ENCODE data around the gene JSRP1.

Gene JSRP1, protein sequence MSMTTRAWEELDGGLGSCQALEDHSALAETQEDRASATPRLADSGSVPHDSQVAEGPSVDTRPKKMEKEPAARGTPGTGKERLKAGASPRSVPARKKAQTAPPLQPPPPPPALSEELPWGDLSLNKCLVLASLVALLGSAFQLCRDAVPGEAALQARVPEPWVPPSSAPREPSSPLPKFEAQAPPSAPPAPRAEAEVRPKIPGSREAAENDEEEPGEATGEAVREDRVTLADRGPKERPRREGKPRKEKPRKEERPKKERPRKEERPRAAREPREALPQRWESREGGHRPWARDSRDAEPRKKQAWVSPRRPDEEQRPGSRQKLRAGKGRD

DNA sequence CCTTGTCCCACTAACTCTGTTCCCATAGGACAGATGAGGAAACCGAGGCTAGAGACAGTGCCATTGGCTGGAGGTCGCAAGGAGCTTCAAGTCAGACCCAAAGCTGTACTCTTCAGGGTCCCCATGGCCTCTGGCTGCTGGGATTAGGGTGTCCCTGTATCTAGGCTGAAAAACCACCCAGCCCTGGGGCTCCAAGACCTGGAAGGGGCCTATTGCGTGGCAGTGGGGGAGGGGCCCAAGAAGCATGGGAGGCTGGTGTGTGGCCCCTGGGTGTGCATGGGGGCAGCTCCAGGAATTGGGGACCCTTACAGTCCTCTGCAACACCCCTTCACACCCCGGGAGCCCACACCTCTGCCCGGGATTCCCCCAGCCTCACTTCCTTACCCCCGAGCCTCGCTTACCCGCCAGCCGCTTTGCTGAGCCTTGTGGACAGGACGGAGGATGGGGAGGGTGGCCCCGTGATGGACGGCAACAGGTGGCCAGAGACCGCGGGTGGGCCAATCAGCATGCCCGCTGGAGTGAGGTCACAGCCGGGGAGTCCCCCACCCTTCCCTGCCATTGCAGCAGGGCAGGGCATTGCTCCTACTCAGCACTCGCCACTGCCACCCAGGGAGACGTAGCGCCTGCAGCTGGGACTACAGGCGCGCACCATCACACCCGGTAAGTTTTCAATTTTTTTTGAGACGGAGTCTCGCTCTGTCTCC is at the start of gene JSRP1:
TSS of gene JSRP1 (minus strand) at position 436 of the 704 bp plus-strand sequence. CDS start 1,103 bp downstream, outside the sequence.
- no peak for DNase-seq

DNA sequence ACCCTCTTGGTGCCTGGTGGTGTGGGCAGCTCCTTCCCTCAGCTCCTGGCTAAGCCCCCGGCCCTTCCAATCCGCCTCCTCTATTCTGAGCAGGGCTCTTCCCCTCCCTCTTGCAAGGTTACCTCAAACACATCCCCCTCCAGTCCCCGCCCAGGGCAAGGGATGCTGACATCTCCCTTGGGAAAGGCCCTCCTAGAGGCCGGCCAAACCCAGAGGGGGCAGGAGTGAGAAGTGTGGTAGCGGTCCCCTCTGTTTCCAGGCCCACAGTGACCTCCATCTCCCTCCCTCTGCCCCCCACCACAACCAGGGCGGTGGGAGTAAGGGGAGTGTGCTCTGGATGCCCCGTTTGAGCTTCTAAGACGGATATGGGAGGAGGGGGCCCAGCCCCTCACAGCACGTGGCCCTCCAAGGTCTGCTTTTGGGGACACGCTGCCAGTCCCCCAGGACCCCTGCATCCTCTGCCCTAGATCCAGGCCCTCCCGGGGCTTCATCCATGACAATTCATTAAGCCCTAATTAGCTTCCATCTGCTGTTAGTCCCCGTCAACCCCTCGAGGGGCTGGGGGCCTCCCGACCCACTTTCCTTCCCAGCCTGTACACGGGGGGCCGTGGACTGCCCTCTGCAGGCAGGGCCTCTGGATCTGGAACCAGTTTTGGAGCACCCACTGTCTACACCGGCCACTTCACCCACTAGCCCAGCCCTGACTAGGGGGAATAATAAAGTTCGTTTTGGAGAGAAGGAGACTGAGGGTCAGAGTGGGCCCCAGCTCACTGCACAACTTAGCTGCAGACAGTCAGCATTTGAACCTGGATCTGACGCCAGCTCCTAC is 49.4 kb upstream of the JSRP1 start:
- no peak for DNase-seq

DNA sequence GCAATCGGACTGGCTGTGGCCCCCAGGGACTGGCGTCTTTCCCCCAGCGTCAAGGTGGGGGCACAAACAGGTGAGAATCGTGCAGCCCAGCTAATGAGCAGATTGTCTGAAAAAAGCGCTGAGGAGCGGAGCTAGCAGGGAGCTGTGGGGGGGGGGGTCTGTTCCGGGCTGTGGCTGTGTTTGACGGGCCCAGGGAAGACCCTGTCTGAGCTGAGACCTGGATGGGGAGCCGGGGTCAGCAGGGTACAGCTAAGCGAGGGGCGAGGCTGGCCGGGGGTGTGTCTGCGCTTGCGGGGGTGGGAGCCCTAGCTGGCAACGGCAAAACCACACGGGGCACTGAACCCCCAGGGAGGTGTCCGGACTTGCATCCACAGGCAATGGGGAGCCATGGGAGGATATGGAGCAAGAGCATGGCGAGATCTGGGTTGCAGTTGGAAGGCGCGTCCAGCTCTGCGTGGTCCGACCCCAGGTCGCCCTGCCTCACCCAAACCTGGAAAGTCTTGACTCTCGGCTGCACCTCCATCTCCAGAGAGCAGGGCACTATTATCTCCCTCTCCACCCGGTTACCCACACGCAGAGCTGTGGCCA is 47.1 kb upstream of the JSRP1 start:
- no peak for DNase-seq

DNA sequence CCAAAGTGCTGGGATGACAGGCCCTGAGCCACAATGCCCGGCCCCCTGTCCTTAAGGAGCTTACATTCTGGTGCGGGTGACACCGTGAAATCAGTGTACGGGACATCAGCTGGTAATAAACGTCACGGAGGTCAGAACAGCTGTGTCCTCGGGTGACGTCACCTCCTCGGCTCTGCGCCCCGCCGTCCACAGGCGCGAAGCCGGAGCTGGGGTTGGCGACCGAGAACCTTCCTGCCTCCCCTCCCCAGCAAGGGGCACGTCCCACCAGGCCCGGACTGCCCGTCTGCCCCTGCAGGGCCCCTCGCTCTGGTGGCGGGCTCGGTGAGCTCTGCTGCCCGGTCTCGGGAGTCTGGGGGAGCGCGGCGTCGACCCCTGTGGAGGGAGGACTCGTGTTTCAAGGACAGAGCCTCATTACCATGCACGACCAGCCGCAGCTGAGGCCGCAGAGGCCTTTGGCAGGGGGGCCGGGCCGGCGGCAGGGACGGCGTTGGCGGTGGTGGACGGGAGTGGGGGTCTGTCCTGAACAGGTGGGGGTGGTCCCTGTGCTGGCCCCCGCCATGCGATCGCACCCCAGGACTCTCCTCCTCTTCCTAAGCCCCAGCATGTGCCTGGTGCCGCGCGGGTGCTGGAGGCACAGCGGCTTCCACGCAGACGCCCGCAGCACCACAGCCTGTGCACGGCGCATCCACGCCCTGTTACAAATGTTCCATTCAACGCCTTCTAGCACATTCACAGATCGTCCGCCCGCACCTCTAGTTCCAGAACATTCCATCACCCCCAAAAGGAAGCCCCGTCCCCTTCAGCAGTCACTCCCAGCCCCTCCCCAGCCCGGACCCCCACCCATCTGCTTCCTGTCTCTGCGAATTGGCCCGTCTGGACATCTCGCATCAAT is 46.3 kb upstream of the JSRP1 start:
- no peak for DNase-seq

DNA sequence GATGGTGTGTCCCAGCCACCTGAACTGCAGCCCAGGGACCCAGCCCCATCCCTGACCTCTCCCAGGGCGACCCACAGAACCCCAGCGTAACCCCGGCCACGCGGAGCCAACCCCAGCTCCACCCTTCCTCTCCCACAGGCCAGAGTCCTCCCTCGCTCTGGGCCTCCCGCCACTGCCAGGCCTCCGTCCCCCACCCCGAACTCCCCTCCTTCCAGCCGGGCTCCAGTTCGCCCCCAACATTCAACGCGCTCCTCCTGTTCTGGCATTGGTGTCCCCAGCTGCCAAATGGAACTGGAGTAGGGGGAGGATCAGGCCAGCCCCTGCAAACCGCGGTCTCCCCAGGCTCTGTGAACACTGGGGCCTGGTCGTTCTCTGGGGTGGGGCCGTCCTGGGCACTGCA is 44.3 kb upstream of the JSRP1 start:
- no peak for DNase-seq

DNA sequence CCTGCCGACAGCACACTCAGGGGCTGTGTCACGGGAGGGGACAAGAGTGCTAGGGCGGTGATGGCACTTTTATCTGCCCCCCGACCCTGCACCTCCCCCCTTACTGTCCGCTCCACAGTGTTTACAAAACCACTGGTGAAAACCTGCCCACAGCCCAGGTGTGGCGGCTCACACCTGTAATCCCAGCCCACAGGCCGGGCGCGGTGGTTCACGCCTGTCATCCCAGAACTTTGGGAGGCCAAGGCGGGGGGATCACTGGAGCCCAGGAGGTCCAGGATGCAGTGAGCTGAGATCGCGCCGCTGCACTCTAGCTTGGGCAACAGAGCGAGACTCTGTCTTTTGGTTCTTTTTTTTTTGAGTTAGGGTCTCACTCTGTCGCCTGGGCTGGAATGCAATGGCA is 39.9 kb upstream of the JSRP1 start:
- DNase-seq, result no peak

DNA sequence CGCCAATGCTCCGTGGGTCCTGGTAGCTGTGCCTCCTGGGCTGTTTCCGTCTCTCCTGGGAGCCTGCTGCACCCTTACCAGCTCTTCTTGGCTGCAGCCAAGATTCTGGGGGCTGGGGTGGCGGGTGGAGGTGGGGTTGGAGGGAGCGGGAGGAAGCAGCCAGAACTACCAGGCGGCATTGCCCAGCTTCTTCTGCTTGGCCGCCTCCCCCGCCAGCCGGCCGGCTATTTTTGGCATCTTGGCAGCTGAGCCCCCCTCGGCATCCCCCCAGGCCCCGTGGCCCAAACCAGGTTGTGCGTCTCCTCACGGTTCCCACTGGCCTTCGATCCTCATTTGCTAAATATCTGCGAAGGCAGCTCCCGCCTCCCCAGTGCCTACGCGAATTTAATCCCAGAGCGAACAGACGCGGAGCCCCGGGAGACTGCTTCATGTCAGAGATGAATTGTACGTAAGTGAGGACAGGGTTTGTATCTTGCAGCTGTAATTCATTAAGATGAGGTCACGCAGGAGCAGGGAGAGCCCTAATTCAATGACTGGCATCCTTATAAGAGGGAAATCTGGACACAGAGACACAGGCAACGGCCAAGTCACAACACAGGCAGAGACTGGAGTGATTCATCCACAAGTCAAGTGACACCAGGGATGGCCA is 38.6 kb upstream of the JSRP1 start:
- DNase-seq, result no peak

DNA sequence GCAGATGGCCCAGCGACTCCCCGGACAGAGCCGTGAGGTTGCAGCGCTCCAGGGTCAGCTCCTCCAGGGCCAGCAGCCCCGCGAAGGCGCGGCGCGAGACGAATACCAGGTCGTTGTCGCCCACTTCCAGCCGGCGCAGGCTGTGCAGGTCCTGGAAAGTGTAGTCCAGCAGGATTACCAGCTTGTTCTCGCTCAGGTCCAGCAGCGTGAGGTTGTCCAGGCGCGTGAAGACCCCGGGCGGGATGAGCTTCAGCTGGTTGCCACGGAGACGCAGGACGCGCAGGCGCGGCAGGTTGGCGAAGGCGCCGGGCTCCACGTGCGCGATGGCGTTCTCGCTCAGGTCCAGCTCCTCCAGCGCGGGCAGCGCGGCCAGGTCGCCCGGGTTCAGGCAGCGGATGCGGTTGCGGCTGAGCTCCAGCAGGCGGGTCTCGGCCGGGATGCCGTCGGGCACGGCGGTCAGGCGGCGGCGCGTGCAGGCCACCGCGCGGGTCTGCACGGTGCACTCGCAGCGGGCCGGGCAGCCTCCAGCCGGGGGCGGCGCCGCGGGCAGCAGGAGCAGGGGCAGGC is 35.1 kb upstream of the JSRP1 start:
- DNase-seq, result no peak

DNA sequence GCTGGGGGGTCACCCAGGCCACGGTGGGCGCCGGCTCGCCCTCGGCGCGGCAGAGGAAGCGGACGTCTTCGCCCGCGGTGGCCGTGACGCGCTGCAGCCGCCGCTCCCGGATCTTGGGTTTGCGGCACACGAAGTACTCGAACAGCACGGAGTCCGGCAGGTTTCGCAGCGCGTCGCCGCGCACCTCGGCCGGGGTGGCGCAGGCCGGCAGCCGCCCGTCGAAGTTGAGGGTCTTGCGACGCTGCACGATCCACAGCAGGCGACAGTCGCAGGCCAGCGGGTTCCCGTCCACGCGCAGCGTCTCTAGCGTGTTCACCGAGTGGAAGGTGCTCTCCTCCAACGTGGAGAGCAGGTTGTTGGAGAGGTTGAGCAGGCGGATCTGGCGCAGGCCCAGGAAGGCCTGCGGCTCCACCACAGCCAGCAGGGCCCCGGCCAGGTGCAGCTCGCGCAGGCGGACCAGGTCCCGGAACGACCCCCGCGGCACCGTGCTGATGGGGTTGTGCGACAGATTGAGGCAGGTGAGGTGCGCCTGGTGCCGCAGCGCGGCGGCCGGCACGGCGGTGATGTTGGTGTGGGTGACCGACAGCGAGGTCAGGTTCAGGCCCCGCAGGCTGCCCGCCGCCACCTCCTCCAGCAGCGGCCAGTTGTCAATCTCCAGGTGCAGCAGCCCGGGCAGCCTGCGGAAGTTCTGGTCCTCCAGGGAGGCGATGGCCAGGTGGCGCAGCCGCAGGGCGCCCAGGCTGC is 34.4 kb upstream of the JSRP1 start:
- DNase-seq, result no peak

DNA sequence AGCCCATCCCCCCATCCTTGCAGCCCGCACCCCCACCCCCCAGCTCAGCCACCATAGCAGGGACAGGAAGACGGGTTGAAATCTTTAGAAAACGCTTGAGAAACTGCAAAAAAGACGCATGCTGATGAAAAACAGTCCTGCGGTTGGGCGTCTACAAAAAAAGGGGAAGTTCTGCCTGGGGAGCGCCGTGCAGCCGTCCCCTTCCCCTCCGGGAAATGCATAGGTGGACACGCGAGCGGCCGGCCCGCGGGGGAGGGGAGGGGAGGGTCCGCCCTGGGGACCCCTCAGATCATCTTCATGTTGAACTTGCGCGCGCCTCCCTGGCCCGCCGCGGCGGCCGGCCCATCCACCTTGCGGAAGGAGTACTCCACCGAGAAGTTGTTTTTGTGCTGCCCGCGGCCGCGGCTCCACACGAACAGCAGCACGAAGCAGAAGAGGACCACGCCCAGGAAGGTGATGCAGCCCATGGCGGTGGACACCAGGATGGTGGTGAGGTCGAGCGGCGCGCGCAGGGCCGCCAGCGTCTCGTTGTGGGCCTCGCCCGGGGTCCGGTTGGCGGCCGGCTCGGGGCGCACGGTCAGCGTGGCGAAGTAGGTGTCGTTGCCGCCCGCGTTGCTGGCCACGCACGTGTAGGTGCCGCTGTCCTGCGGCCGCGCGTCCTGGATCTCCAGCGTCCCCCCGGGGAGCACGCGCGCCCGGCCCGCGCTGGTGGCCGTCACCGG is 33.7 kb upstream of the JSRP1 start:
- no peak for DNase-seq

DNA sequence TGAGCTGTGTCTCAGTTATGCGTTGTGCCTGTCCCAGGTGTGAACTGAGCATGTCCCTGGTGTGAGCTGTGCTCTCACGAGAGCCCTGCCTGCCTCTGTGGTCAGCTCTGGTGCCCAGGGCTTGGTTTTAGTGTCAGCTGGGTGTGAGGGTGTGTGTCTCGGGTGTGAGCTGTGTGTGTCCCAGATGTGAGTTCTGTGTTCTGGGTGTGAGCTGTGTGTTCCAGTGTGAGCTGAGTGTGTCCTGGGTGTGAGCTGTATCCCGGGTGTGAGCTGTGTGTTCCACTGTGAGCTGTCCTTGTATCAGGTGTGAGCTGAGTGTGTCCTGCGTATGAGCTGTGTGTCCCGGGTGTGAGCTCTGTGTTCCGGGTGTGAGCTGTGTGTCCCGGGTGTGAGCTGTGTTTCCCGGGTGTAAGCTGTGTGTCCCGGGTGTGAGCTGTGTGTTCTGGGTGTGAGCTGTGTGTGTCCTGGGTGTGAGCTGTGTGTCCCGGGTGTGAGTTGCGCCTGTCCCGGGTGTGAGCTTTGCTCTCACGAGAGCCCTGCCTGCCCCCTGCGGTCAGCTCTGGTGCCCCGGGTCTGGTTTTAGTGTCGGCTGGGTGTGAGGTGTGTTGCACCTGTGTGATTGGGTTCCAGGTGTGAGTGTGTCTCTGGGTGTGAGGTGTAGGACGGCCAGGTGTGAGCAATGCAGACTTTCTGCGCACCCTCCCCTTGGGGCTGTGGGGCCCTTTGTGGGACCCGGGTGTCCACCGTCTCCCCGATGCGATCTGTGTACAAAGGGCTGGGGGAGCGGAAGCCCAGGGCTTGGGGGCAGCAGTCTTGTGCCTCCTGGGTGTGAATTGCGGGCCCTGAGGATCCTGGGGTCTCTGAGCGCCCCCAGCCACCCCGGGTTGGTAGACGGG is 32.8 kb upstream of the JSRP1 start:
- DNase-seq, result no peak

DNA sequence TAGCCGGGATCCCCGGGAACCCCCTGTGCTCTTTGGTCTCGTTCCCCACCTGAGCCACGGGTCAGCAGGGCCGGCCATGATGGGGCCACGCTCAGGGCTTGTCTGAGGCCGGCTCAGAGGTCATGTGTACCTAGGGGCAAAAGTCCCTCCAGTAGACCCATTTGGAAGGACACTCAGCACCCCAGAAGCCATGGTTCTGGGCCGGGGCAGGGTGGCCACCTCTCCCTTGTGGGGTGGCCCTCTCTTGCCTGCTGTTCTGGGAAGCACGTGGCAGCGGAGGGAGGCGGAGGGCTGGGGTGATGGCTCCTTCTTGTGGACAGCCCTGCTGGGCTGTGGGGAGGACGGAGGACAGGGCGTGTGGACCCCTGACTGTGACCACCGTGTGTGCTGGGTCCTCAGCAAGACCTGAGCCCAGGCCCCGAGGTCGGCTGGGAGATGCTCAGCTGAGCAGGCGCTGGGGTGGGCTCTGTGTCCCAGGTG is 32.2 kb upstream of the JSRP1 start:
- no peak for DNase-seq

DNA sequence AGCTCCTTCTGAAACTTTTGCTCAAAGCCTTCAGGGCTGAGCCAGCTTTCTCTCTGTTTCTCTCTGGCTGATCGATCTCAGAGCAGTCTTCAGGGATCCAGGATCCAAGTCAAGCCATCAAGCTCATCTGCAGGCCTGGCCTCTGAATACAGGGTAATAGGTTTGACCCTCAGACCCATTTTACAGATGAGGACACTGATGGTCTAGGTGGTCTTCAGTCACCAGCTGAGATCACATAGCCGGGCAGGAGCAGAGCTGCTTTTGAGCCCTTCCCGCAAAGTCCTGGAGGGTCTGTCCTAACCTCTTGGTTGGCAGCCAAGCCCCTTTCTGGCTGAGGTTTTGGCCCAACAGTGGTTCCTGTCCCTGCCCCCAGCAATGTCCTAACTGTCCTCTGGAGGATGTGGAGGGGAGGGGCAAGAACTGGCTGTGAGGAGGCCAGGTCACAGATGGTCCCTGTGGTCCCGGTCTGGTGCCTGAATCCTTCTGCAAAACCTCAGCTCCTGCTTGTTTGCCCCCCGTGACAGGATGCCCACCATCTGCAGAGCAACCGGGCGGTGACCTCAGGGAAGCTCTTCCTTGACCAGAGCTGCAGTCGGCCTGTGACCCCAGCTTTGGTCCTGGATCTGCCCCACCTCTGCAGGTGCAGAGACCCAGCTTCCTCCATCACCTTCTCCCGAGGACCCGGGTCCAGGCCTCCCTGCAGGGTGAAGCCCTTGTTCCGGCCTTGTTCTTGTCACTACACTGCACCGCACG is 31.5 kb upstream of the JSRP1 start:
- DNase-seq, result no peak

DNA sequence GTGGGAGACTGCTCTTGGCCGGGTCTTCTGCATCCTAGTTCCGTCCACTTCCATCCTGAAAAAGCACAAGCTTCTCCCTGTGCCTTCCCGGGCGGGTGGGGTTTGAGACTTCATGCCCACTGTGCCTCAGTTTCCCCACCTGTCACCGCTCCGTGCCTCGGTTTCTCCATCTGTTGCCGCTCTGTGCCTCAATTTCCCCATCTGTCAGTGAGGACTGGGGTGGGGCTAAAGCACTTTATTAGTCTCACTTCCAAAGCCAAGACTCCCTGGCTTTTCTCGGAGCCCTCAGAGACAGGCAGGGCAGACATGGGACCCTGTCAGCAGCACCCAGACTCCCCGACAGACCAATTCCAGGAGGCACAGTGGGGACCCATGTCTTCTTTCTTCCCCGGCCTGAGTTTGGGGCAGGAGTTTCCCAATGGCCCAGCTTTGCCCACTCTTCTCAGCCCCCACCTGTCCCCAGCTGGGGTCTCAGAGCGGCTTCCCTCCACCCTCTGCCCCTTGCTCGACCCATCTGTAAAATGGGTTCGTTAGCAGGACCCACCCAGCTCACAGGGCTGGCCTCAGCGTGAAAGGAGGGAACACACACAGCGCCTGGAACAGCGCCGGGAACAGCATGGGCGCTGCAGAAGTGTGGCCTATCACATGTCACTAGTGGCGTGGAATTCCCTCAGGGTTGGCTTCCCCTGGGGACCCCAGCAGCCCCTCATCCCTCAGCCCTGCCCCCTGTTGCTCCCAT is 30.4 kb upstream of the JSRP1 start:
- DNase-seq, result no peak

DNA sequence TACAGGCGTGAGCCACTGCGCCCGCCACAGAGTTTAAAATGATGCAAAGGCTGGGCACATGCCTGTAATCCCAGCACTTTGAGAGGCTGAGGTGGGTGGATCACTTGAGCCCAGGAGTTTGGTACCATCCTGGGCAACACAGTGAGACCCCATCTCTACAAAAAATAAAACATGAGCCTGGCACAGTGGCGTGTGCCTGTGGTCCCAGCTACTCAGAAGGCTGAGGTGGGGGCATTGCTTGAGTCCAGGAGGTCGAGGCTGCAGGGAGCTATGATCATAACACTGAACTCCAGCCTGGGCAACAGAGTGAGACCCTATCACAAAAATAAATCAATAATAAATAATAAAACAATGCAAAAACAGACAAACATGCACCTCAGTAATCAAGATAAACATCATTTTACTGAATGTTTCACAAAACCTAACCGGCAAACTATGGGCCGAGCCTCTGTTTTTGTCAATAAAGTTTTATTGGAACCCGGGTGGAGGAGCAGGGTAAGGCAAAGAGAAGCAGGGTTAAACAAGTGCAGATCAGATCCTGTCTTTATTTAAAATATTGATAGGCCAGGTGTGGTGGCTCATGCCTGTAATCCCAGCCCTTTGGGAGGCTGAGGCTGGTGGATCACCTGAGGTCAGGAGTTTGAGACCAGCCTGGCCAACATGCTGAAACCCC is 27.8 kb upstream of the JSRP1 start:
- DNase-seq, result no peak

DNA sequence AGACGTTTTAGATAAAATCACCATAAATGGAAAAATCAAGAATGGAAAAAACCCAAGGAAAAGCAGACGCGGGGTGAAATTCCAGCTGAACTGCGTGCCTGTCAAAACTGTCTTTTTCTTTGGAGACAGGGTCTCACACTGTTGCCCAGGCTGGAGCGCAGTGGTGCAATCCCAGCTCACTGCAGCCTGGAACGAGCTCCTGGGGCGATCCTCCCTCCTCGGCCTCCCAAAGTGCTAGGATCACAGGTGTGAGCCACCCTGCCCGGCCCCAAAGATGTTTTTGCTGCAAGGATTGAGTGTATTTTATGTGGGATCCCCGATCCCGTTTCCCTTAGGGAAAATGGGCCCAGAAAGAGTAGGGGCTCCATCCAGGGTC is 26.6 kb upstream of the JSRP1 start:
- no peak for DNase-seq
